Activated T-helper 1 cell treated with Interleukin-2 at 50 U/mL for 16 hours (primary cell): ENCODE results near the gene WAS.

Source experiments
- DNase-seq: peaks from one replicate; pipeline ENCODE4 v3.0.0-alpha.2; 2020; ENCODE audit warnings: low read depth

WAS gene

DNA sequence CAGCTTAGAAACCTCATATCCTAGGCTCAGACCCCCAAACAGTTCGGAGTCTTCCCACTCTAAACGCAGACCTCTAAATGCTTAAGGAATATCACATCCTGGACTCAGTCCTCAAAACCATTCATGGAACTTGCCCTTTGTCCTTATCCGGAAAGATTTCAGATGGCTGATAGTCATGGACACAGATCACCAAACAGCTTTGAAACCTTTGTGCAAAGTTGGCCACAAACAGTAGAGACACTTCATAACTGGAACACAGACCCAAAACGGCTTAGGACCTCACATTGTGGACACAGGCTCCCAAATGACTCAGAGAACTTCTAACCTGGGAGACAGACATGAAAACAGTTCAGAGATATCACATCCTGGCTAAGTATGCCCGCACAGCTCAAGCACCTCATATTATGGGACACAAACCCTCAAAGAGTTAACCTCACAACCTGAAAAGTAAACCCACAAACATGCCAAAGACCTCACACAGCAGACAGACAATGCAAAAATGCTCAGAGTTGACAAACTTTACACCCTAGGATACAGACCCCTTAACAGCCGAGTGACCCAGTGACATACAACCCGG, 28.4 kb downstream of the WAS start:
- no peak for DNase-seq

- DNase-seq, result no peak
Observed at GRCh38 chrX:48713847-48714246, 30.2 kb downstream of the WAS start.

DNA sequence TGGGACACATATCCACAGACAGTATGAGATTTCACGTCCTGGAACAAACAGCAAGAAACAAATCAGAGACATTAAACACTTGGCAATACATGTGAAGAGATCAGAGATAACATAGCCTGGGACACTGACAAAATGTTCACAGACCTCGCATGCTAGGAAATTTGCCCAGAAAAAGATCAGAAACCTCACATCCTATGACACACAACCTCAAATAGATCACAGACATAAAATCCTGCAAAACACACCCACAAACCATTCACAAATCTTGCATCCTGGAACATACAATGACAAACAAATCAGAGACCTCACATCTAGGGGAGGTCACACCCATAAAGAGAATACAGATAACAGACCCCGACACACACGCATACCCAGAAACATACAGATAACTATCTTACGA, 31.0 kb downstream of the WAS start:
- DNase-seq, result no peak

DNA sequence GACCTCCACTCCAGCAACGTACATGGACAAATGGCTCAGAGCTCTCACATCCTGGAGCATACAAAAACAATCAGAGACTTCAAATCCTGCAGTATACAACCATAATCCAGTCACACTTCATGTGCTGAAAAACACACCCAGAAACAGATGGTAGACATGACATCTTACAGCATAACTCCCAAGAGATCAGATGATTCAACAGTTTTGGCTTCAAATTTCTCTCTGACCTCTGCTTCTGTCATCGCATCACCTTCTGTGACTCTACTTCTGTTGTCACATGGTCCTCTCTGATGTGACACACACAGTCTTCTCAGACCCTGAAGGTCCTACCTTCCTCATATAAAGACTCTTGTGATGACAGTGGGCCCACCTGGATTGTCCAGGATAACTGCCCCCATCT, 31.5 kb downstream of the WAS start:
- no peak for DNase-seq

DNA sequence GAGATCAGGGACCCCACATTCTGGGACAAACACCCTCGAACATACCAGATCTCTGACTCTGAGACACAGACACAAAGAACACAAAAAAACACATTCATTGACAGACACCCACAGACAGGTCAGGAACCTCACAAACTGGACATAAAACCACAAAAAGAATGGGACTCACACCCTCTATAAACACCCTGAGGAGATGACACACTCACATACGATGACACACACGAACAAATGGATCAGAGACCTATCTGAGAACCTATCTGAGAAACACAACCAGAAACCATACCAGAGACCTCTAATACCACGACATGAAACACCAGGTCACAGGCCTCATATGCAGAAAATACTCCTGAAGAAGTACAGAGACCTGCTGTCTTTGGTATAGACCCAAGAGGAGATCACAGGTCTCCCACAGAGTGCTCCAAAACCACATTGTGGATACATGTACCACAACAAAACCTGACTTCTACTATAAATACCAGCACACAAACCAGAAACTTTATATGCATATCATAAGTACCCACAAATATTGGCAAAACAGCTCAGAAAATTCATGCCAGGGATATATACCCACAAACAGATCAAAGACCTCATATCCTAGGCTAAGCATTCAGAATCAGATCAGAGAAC, 32.4 kb downstream of the WAS start:
- DNase-seq, result no peak

DNA sequence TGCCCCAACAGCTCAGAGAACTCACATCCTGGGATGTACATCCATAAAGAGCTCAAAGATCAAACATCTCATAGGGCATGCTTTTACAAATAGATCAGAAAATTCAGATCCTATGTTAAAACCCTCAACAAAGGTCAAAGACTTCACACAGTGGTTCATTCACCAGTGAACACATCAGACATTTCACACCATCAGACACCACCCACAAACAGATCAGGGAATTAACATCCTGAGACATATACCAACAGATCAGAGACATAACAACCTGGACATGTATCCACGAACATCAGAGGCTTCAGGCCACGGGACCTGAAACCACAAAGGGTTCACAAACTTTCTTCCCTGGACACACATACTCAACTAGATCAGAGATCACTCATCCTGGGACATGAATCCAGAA, 36.4 kb downstream of the WAS start:
- no peak for DNase-seq

GRCh38 chrX:48720577-48721250, 37.1 kb downstream of the WAS start:
- DNase-seq, result no peak

- no peak for DNase-seq
Observed at GRCh38 chrX:48721916-48722315, 38.3 kb downstream of the WAS start.

DNA sequence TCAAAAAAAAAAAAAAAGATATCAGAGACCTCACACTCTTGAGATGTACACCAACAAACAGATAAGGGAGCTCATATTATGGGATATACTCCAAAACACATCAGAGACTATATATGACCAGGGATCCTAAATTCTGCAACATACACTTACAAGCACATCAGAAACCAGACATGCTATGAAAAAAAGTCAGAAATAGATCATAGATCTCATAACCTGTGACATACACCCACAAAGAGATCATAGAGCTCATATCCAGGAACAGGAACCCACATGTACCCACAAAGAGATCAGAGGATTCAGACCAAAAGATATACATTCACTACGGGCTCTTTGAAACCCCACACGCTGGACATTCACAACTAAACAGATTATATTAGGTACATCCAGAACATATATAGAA, 43.0 kb downstream of the WAS start:
- DNase-seq, result no peak

- no peak for DNase-seq
Observed at GRCh38 chrX:48728653-48729052, 45.1 kb downstream of the WAS start.

GRCh38 chrX:48736303-48736702, 52.7 kb downstream of the WAS start:
- no peak for DNase-seq

- DNase-seq, result no peak
Observed at GRCh38 chrX:48736878-48737212, 53.2 kb downstream of the WAS start.

GRCh38 chrX:48737213-48737938, 53.8 kb downstream of the WAS start:
- peak; percentile 77 for DNase-seq

- DNase-seq, result no peak
Observed at GRCh38 chrX:48737940-48738339, 54.3 kb downstream of the WAS start.
